Measurements from ENCODE around the gene B4GALT6.

Gene B4GALT6

DNA sequence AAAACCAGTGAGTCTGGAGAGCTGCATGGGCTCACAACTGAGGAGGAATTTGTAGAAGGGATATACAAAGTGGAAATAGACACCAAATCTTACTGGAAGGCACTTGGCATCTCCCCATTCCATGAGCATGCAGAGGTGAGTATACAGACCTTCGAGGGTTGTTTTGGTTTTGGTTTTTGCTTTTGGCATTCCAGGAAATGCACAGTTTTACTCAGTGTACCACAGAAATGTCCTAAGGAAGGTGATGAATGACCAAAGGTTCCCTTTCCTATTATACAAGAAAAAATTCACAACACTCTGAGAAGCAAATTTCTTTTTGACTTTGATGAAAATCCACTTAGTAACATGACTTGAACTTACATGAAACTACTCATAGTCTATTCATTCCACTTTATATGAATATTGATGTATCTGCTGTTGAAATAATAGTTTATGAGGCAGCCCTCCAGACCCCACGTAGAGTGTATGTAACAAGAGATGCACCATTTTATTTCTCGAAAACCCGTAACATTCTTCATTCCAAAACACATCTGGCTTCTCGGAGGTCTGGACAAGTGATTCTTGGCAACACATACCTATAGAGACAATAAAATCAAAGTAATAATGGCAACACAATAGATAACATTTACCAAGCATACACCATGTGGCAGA, 89.1 kb downstream of the B4GALT6 start:
- DNase-seq (ENCODE audit: low read depth): no peak

DNA sequence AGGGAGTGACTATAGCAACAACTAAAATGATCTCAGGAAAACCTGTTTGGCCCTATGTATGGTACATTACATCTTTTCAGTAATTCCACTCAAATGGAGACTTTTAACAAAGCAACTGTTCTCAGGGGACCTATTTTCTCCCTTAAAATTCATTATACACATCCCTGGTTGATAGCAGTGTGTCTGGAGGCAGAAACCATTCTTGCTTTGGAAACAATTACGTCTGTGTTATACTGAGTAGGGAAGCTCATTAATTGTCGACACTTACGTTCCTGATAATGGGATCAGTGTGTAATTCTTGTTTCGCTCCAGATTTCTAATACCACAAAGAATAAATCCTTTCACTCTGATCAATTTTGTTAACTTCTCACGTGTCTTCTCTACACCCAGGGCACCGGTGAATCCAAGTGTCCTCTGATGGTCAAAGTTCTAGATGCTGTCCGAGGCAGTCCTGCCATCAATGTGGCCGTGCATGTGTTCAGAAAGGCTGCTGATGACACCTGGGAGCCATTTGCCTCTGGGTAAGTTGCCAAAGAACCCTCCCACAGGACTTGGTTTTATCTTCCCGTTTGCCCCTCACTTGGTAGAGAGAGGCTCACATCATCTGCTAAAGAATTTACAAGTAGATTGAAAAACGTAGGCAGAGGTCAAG, 91.7 kb downstream of the B4GALT6 start:
- no peak for DNase-seq (ENCODE audit: low read depth)

DNA sequence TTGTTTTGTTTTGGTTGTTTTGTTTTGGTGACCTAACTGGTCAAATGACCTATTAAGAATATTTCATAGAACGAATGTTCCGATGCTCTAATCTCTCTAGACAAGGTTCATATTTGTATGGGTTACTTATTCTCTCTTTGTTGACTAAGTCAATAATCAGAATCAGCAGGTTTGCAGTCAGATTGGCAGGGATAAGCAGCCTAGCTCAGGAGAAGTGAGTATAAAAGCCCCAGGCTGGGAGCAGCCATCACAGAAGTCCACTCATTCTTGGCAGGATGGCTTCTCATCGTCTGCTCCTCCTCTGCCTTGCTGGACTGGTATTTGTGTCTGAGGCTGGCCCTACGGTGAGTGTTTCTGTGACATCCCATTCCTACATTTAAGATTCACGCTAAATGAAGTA, 92.8 kb downstream of the B4GALT6 start, which contains the start of gene TTR:
TSS of gene TTR (plus strand) at position 250 of the 400 bp plus-strand sequence. CDS start at position 276, 26 bp downstream.
- no peak for DNase-seq (ENCODE audit: low read depth)

DNA sequence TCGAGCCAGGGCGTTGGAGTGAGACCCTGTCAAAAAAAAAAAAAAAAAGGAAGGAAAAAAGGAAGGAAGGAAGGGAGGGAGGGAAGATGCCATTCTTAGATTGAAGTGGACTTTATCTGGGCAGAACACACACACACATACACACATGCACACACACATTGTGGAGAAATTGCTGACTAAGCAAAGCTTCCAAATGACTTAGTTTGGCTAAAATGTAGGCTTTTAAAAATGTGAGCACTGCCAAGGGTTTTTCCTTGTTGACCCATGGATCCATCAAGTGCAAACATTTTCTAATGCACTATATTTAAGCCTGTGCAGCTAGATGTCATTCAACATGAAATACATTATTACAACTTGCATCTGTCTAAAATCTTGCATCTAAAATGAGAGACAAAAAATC, 93.3 kb downstream of the B4GALT6 start:
- no peak for DNase-seq (ENCODE audit: low read depth)

DNA sequence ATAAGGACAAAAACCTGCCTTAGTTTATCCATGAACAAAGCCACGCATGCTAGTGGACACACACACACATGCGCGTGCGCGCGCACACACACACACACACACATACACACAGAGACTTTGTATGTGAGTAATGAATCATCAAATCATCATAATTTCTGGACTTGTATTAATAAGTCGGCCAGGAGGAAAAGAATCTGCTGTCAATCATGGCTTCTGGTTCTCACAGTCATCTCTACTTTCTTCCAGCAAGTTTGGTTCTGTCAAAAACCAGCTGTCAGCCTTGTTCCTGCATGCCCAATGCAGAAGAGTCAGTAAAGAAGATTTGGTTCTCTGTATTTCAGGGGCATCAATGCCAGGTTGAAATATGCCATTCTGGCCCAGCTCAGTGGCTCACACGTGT, 93.8 kb downstream of the B4GALT6 start:
- no peak for DNase-seq (ENCODE audit: low read depth)

DNA sequence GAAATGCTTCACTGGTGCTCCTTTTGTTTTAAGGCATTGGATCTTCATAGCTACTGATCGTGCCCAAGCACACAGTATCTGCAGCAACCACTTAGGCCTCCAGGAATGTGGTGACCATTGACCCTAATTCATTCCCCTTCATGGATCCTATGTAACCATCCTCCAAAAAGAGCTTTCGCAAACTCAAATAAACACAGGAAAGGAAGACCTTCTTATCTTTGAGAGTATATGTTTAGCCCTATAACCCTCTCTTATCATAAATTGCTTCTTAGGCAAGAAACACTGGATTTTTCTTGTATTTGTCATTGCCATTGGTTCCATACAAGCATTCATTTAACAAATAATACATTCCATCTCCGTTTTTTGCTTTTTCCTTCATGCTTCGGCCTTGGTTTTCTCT, 96.9 kb downstream of the B4GALT6 start:
- no peak for DNase-seq (ENCODE audit: low read depth)

DNA sequence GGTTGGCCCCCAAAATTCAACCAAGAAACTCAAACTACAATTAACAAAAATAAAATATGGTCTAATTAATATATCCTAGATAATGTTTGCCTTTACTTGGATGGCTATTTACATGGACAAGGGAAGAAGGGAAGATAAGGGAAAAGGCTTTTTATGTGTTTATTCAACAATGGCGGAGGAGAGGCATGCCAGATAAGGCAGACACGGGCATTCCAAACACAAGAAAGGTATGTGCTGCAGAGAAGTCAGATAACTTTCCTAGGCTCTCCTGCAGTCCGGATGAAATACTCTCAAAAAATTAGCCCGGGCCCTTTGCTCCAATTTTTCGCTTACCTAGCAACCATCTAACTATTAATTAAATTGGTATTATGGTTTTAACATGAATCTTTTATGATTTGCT, 97.8 kb downstream of the B4GALT6 start:
- no peak for DNase-seq (ENCODE audit: low read depth)

DNA sequence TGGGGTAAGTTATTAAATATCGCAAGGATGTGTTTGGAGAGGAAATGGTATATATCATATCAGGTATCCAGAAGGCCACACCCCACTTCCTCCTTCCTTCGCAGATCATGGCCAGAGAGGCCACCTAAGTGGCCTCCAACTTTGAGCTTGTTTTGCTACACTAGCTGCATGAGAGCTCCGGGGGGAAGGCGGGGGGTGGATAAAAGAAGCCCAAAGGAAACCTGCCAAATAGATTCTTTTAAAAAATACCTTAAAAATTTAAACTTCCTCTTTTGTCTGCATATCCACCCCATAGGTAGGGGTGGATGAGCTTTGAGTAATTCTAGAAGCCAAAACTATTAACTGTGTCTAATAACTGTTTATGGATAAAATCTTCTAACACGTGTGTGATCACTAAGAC, 98.4 kb downstream of the B4GALT6 start:
- no peak for DNase-seq (ENCODE audit: low read depth)

DNA sequence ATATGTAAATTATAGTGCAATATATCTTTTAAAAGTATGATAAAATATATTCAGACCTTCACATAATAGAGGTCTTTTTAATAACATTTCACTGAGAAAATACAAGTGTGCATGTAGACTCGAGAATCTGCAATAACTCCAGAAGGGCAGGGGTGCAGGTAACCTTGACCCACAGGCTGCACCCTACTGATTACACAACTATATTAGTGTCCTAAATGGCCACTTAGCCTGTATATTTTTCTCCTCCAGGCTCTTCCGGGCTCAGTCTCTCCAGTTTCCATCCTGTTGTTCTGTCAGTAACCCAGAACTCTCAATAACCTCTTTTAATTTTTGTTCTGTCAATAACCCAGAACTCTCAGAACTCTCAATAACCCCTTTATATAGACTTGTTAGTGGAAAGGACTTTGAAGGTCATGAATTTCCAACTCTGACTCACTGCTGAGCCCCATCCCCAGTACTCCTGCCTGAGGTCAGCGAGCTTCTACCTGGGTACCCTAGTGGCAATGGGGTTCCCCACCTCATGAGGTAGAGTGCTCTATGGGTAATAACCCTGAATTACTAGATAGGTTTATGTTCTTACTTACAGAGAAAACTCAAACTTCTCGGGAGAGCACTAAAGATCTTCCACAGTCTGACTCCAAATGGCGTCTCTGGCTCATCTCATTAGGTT, 101.1 kb downstream of the B4GALT6 start:
- DNase-seq (ENCODE audit: low read depth): no peak

DNA sequence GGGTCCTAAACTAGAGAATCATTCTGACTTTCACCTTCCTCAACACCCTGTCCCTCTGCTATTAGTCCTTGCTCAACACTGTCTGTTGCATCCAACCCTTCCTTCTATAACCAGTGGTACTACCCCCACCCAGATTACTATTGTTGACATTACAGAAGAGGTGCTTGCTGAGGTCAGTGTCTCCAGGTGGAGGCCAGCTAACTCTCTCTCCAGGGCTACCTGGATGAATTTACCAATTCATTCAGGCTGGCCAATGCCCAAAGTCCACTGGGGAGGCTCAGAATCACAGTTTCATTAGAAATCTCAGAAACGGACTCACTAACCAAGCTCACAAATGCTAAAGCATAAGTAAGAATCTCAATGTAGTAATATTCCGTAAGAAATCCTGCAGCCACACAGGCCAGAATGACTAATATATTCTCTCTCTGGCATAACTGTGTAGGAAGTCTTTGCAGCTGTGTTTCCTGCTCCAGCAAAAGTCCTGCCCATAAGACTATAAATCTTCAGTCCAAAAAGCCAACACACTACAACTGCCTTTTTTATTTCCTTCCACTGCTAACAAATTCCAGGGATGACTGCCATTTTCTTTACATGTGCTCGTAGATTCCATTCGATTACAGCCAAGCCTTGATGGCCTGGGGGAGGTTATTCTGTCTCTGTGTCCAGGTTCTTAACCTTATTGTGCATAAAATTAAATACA, 102.7 kb downstream of the B4GALT6 start:
- DNase-seq (ENCODE audit: low read depth): no peak

DNA sequence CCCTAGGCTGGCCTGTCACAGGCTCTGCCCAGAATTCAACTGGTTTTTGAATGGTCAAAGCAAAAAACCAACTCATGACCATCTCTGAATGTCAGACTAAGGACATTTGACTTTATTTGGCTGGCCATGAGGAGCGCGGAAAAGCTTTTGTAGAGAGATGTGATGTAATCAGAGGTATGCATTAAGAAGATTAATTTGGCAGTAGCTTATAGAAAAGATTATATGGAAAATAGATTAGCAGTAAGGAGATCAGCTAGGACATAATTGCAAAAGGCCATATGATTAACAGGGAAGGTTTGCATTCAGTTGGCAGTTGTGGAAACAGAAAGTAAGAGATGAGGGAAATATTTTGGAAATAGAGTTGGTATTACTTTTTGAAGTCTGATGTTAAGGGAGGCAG, 105.0 kb downstream of the B4GALT6 start:
- no peak for DNase-seq (ENCODE audit: low read depth)

DNA sequence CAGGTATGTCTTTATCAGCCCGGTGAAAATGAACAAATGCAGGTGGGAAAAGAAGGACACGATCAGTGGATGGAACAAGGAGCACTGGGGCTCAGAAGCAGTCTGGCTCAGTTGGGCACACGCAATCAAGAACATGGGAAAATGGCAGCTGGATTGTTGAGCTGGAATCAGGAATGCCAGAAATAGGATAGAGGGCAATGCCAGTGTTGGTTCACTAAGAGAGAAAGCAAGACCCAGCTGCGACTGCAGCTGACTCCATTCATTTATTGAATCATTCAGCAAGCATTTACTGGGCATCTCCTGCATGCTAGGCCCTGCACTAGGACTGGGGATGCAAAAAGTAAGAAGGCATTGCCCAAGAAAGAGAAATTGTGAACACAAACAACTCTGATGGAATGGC, 106.3 kb downstream of the B4GALT6 start:
- no peak for DNase-seq (ENCODE audit: low read depth)

DNA sequence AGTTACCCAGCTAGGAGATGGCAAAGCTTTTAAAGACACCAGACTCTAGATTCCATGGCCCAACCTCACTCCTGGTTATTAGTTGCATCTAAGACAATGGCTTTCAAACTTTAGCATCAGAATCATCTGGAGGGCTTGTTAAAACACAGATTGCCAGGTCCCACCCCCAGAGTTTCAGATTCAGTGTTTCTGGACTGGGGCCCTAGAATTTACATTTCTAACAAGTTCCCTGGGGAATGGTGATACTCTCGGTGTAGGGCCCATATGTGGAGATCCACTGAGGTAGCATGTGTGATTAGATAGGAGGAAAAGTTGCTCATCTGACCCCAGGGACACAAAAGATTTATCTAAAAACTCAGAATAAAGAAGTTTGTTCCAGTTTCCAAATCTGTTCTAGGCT, 107.2 kb downstream of the B4GALT6 start:
- no peak for DNase-seq (ENCODE audit: low read depth)

DNA sequence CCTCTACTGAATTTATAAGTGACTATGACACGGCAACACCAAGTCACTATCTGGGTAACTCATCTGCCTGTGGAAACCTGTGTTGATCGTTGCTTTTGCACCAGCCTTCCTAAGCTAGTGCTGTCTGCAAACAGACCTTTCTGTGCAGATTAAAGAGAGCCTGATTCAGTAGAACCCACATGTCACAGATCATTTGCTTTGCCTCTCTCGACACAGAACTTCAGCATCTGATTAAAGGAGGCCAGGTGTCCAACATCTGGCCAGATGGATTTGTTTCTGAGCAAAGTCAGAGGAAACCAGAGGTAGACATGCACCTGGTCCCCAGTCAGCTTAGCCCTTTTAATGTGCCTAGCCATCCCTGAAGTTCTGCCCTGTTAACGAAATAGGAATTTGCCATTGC, 107.7 kb downstream of the B4GALT6 start:
- DNase-seq (ENCODE audit: low read depth): no peak

DNA sequence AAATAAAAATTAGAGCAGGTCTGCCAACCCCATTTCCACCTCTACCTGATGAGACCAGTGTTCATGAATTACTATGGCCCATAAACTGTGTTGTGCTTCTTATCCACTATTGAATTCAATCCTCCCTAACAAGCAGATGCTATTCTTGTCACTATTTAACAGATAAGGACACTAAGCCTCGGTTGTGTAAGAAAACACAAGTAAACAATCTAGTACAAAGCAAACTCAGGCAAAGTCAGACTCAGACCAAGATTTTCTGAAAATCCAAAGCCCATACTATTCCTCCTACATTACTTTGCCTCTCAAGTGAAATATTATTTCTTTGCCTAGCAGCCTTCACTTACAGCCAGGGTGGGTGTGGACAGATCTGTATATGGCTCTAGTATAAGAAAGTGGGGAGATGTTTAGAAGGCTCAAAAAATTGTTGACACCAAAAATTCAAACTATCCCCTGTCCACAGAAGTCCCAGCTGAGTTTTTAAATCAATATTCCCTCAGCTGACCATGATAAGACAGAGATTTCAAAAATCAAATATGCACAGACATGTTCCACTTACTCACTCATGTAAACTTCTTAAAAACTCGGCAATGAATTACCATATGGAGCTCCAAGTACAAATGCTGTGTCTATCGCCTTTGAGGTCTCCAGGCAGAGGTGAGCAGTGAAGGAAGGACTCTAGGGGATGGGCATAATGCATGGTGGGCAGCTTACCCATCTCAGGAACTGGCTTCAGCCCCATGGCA, 108.7 kb downstream of the B4GALT6 start:
- no peak for DNase-seq (ENCODE audit: low read depth)

DNA sequence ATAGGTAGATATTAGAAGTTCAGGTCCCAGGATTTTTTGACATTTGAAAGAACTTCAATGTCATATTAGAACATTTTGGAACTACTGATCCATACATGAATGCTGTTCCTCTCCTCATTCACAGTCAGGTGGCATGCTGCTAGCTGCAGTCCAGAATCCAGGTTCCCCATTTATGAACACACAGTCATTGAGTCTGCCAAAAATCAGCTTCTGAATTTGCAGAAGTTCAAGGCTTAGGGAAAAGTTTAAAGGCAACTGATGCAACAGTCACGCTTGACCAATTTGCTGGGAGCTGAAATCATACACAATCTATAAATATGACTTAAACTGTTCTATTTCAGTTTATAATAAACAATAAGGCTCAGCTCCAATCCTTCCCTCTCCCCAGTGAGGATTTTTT, 110.0 kb downstream of the B4GALT6 start:
- DNase-seq (ENCODE audit: low read depth): no peak

Measured in activated T-cell treated with anti-CD3 and anti-CD28 coated beads for 48 hours (primary cell).